Superior temporal gyrus (tissue), 1 donor: ENCODE measurements around the gene LAMA2.
A peak's percentile ranks its signal among the peaks of the same experiment; 100 is the strongest.

Source experiments
- DNase-seq: peaks from one replicate; pipeline ENCODE4 v3.0.0-alpha.2; 2016; ENCODE audit errors: extremely low spot score

Gene LAMA2

DNA sequence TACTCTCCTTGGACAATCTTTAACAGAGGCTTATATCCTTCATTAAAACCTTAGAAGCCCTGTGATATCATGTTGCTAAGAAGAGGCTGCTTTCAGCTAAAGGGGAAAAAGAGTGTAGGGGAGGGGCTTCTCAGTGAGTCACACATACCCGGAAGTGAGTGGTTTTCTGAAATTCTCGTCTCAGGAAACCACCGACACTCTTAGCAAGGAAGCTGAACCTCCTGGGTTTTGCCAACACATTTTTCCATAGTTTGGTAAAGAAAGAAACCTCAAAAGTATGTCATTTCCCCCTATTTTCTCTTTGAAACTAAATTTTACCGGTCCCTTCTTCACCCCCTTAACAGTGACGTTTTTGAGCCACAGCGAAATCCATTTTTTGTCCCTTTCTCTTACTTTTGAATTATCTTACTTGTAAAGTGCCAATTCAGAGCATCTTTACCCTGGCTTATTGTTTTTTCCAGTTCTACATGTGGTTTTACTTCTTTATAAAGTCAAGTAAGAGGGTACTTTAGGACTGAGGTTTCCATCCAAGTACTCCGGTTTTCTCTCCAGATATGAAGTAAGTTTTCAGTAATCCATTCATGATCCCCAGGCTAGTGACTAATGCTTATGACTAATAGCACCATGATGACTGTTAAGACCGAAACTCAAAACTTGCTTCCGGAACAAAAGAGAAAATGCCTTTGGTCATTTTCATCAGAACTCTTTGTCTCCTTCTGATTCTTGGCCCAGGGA is 607.8 kb downstream of the LAMA2 start:
- DNase-seq, result peak; percentile 57

DNA sequence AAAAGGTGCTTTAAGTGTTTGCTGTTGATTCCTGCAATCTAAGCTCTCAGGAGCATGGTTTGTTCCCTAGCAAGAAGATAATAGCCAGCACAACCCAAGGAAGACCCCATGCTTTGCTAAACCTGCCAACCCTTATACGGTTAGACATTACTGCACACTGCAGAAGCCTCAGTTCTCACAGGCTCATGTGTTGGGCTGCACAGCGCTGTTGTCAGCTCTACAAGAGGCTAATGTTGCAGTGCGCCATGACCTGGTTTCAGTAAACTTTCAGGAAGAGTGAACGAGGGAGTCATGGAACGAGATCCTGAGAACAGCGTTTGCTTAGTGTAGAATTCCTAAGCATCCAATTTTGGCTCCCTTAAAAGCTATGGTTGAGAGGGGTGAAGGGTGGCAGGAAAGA is 608.5 kb downstream of the LAMA2 start:
- DNase-seq, result no peak

DNA sequence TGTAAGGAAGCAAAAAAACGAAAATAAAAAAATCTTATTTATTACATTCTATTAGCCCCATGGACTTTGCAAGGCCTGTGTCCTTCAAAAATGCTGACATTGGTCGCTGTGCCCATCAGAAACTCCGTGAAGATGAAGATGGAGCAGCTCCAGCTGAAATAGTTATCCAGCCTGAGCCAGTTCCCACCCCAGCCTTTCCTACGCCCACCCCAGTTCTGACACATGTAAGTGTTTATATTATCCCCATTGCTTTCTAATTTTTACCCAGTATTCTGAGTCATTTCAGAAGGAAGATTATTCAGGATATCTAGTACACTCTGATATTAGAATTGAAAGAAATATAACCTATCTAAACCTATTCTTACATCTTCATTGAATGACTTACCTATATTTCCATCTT is 609.3 kb downstream of the LAMA2 start:
- no peak for DNase-seq

DNA sequence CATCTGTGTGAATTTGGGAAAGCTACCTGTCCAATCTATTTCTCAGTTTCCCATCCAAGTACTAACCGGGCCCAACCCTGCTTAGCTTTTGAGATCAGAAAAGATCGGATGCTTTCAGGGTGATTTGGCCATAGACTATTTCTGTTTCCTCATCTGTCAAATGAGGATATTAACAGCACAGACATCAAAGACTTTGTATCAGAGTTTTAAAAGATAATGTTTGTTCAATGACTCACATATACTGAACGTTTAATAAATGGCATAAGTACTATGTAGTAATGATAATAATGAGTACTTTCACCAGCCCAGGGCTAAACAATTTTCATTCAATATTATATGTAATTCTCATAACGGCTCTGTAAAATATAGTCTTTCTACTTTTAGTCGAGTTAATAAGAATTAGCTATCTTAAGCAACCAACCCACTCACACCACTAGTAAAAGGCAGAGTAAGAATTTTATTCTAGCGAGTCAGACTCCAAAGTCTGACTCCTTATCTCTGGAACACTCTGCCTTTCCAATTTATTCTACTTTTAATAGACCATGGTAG is 610.5 kb downstream of the LAMA2 start:
- no peak for DNase-seq

DNA sequence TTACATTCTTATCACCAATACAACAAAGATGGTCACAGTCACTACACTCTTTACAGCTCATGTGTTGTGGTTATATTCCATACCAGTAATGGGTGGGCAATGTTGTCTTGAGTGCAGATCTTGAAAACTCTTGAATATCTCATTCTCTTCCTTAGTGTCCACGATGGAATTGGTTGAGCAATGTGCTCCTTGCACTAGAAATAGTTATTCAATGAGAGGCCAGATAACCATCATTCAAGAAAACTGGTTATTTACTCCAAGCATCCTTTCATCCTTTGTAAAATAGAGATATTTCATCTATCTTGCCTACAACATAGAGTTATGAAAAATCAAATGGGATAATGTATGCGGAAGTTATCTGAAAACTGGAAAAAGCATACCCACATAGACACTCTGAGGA is 611.2 kb downstream of the LAMA2 start:
- no peak for DNase-seq

DNA sequence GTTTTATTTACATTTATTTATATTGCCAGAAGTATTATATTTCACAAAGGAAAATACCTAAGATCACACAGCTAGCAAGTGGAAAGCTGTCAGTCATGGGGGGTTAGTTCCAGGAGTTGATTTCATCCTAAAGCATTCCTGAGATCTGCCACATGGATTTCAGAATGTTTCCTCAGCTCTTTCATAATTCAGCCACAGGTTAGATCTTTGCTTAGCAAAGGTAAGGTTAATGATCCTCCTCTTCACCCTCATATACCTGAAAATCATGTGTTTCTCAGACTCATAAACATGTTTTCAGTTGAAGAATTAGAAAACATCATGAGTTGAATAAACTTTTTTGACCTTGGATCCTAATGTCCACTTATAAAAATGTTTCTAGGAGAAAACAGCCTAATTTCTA is 611.6 kb downstream of the LAMA2 start:
- DNase-seq, result no peak

DNA sequence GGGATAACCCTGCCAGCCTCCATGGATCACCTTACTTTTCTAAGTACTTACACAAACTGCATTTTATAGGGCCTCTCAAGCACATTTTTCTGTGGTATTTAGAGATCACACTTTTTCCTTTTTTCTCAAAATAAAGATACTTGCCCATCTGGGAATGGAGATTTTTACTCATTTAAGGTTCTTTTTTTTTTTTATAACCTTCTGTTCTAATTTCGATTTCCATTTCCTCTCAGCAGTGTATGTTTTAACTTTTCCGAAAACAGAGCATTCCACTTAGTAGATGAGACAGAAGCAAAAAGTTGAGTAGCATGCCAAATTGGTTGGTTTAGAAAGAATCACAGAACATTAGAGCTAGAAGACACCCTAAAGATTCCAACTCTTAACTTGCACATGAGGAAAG is 612.7 kb downstream of the LAMA2 start:
- peak; percentile 59 for DNase-seq

DNA sequence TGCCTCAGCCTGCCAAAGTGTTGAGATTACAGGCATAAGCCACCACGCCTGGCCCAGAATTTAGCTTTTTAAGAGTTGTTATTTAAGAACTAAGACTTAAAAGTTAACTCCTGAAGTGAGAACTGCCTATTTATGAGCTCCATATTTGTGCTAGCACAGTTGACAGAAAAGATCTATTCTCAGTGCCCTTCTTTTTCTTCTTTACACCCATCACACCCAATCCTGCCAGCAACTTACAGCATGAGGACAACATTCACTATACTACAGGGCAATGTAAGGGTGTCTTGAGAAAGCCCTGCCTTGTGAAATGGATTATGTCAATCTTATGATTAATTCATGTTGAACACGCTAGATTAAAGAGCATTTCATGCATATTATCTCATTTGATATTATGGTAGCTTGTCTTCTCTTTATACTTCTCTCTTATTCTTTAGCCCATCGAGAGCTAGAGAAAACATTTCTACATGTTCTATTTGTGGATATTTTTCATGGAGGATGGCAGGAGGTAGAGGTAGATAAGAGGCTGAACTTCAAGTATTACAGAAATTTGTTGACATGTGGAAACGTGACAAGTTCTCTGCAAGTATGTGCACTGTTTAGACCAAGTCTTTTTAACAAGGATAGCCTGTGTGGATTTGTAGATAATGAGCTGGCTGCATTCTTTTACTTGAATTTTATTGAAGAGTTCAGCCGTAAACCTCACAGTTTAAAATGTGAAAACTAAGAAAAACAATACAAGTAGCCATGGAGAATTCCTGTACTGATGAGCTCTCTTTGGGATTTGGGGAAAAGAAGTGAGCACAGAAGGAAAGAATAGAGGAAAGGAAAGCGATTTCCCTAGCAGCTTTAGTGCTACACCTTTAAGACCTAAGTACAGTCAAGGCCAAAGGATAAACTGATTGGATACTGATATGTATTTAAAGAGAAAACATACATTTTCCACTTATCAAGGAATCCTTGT is 614.8 kb downstream of the LAMA2 start:
- no peak for DNase-seq

DNA sequence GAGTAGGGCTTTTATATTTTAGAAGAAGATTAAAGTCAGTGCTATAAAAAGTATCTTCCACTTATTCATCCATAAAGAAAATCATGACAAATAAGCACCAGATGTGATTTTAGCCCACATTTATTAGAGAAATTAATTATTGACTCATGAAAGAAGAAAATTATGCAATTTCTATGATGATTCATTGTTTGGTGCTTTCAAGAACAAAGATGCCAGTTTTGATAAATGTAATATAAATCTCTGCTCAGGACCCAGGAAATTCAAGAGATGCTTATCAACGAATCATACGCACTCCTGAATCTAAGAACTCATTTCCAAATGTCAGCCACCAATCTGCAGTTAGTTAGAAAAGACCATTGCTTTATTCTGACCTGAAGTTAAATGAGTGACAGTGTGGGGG is 615.6 kb downstream of the LAMA2 start:
- DNase-seq, result no peak

DNA sequence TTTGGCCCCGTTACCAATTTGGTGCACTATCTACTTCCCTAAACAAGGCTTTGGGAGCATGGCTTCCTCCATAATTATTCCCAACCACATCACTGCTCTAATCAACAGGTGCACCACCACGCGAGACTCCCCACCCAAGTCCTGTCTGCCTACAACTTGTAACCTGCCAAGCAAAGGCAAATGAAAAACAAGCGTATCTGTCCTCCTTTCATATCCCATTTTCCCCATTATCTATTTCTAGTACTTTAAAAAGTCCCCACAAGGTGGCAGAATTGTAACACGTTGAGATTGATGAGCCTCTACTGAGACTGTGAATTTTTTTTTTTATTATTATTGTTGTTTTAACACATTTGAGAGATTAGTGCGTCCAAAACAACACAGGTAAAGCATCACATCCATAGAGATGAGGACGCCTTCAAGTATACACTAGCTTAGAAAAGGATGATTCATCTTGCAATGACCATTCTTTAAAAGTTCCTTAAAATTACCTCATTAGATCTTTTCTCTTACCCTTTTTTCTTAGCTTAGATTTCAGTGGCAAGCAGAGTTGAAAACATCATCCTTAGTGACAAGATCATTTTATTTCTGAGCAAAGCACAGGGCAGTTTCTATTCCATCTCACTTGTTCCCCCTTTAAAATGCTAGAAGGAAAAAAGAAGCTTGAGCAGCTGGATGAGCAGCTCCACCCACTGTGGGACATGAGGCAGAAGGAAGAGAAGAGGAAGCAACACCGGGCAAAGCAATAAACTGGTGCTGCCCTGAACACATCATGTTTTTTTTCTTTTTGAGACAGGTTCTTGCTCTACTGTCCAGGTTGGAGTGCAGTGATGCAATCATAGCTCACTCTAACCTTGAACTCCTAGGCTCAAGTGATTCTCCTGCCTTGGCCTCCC is 616.3 kb downstream of the LAMA2 start:
- DNase-seq, result peak; percentile 95

DNA sequence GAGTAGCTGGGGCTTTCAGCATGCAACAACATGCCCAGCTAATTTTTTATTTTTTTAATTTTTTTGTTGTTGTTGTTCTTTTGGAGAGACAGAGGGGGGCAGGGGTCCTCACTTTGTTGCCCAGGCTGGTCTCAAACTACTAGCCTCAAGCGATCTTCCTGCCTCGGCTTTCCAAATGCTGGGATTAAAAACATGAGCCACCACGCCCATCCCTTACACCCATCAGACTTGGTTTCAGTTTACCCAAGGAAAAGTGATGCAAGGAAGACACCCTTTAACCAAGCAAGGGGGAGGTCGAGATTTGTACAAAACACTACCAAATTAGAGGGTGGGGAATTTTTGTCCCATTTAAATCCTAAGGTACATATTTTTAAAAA is 616.9 kb downstream of the LAMA2 start:
- DNase-seq, result no peak

DNA sequence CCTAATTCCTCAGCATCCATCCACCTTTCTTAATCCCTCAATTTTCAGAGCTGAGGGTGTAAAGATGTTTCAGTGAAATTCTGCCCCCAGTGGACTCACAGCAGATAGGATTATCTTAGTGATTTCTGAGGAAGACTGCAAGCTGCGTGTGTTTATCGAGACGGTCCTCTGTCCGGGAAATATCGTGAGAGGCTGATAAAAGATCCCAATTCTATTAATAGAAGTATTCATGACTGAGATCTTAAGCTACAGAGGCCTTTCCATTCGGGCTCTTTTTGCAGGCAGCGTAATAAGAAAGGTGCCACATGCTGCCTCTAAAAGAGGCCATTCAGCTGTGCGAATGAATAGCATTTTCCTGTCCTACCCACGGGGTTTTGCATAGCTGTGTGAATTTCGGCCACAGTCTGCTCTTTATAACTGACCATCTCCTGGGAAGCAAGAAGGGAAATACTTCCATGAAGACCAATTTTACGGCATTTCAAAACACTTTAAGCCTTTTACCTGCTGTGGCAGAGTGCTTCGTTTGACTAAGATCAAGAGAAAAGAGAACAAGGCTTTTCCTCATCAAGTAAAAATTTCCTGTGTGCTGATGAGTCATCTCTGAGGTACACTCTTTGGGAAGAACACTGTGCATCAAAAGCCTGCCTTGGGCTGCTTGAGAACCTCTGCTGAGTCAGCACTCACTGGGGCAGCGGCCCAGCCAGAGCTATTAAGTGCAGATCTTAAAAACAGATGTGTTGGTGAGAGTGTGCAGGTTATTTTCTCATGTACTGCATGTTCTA is 618.2 kb downstream of the LAMA2 start:
- peak; percentile 73 for DNase-seq

DNA sequence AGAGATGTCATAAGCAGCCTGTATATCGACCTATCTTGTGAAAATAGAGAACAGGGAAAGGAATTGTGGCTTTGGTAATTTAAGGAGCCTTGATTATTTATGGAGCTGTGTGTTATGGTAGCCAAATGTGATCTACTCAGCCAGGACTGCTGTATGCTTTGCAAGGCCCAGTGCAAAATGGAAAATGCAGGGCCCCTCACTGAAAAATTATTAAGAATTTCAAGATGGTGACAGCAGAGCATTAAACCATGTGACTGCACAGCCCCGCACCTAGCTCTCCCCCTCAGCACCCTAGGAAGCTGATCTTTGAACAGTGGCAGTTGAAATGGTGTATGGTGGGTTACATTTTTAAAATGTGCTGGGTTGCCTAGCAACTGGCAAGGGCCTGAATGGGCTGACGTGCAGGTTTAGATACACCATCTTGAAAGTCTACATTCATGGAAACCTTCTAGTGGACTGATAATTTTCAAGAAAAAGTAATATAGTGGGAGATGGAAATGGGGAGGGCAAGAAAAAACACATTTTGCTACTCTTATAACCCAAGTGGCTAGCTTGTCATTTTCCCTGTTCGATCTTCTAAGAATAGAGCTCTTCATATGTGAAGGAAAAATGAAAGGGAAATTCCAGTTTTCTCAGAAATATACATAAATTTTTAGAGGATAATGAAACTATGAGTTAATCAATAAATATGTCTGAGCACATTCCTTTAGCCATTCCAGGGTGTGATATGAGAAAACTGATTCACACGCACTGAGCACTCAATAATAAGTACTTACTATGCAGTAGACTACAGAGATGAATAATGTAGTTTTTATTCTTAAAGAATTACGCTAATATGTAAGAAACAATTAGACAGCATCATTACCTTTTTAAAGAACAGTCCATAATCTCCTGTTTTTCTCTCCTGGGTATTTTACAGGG is 619.1 kb downstream of the LAMA2 start:
- DNase-seq, result no peak

DNA sequence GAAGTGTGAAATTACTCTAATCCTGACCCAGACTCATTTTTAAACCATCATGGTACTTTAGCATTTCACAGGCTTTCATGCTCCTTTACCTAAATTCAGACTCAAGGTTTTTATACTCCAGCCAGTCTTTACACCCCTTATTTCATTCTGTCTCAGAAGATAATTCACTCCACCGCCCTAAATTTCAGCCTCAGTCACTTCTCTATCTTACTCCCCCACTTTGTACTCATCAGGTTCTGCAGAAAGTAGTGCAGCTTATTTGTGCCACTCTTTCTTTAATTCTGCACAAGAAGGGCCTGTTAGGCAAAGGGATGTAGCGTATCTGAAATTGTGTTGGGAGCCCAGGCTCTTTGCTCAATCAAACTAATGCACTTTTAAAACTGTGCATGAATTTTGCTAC is 621.5 kb downstream of the LAMA2 start:
- no peak for DNase-seq

DNA sequence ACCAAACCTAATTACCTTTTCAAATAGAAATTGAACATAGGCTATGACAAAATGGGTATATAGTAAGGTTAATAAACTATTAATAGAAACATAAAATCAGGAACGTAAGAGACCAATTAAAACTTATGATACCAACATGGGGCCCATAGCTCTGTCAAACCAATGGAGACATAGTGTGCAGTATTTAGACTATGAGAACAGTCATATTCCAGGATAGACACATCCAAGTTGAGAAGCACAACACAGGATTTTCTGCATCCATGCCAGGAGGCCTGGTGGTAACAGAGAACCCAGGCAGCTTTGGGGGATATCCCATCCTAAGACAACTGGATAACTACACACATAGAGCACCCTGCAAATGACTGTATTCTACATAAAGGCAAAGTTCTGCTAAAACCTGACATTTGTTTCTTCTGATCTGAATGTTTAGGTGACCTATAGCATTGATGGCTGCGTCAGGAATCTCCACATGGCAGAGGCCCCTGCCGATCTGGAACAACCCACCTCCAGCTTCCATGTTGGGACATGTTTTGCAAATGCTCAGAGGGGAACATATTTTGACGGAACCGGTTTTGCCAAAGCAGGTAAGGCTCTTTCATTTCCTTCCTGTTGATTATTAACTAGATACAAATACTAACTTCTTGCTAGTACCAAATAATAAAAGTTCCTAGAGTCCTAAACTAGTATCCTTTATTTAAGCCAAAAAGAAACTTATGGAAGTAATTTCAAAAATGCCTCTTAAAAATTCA is 624.3 kb downstream of the LAMA2 start:
- no peak for DNase-seq

DNA sequence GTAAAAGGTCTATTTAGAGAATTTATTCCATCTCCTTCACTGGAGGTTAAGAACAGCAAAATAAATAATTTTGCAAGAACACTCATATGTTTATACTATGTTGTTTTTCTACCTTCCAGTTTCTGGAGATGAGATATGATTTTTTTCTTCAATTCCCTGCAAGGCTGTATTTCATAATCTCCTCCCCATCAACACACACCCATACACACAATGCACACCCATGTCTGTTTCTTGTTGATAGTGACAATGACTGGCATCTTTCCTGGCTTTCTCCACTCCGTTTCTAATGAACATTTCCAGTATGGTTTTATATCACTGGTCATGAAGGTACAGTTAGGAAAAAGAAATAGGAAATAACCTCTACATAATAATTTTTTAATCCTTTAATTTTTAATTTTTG is 624.9 kb downstream of the LAMA2 start:
- no peak for DNase-seq

DNA sequence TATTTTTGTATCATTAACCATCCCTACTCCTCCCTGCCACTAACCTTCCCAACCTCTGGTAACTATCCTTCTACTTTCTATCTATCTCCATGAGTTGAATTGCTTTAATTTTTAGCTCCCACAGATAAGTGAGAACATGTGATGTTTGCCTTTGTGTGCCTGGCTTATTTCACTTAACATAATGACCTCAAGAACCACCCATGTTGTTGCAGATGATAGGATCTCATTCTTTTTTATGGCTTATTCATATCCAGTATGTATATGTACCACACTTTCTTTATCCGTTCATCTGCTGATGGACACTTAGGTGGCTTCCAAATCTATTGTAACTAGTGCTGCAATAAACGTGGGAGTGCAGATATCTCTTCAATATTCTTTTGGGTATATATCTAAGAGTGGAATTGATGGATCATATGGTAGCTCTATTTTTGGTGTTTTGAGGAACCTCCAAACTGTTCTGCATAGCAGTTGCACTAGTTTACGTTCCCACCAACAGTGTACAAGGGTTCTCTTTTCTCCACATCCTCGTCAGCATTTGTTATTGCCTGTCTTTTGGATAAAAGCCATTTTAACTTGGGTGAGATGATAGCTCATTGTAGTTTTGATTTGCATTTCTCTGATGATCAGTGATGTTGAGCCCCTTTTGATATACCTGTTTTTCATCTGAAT is 625.7 kb downstream of the LAMA2 start:
- DNase-seq, result no peak

DNA sequence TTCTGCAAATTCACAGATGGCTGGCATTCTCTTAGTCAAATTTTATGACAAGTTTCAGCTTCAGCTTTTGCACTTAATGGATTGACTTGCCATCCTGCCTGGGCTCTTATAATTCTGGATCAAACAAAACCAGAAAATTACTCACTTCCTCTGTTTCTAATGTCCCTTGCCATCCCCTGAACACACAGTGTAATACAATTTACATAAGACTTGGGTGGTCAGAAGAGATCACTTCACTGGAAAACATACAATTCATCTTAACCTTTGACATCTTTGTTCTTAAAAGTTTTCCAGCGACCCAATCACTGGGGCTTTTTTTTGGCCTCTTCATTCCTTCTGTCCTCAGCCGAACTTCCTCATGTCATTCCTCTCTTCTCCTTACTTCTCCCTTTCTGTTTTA is 628.0 kb downstream of the LAMA2 start:
- DNase-seq, result no peak

DNA sequence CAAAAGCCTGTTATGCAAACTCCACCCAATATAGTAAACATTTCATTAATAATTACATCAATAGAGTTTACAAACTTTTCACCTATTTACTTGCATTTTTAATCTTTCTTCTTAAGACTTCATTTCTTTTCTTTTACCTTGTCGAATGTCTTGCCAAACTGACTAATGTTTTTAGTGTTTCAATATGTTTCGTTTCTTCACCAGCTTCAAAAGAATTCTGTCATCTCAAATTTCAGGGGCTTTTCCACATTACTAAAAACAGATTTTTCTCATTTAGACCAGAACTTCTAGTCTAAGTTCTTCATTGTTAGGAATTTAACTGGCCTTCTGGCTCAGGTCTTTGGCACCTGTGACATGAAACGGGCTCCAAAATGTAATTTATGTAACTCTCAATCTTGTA is 630.5 kb downstream of the LAMA2 start:
- DNase-seq, result no peak
